GM12878 (cell line): ENCODE measurements around the gene ATXN1L. TPM values are rescaled to one million over a fixed set of nuclear protein-coding genes. Genes with fewer than 3 reads are reported as not detected.
A peak's percentile ranks its signal among the peaks of the same experiment; 100 is the strongest.

Experiments
- ATAC-seq: fragments of 200-7000 bp; cut with Tn5 transposase; 3 replicates; pipeline ENCODE4 v1.9.1; 2020; ENCODE audit warnings: mild to moderate bottlenecking, moderate library complexity
- BruUV-seq: library from RNA; stranded (reverse); fragments of 400-500 nt; replicated peaks from 2 replicates; lab custom pipeline; 2021; lab: Mats Ljungman, UMichigan
- CTCF ChIA-PET: fragments of 300-600 bp; sonication (Branson Sonifier 250); formaldehyde crosslinking; extraction: SDS; loops from one replicate; lab custom pipeline; 2021; ENCODE audit warnings: inconsistent platforms; lab: Yijun Ruan, JAX
- POLR2A ChIA-PET: fragments of 350-600 bp; formaldehyde crosslinking; extraction: SDS; loops from one replicate; lab custom pipeline; 2021; ENCODE audit warnings: inconsistent platforms; lab: Charles Lee
- RAD21 ChIA-PET: fragments of 300-600 bp; sonication (Branson Sonifier 250); formaldehyde crosslinking; loops from one replicate; lab custom pipeline; 2023; ENCODE audit warnings: antibody characterized with exemption; ENCODE audit not compliant: unreplicated experiment; lab: Charles Lee
- SMC1A ChIA-PET: fragments of 300-600 bp; sonication (Branson Sonifier 250); formaldehyde crosslinking; loops from one replicate; lab custom pipeline; 2023; ENCODE audit not compliant: unreplicated experiment, uncharacterized antibody; lab: Charles Lee
- DNase-seq: peaks from one replicate; pipeline ENCODE4 v3.0.0-alpha.2; 2011; ENCODE audit warnings: low read depth, low spot score
- FAIRE-seq: peaks from 3 replicates; lab custom pipeline; 2011; peaks lifted over from hg19 to GRCh38; lab: Jason Lieb, UNC
- H2AFZ ChIP-seq: 2 replicates; pipeline ENCODE4 v1.6.0; 2011; ENCODE audit warnings: low read depth, low read length, control low read depth; ENCODE audit not compliant: control insufficient read depth
- H3K27ac ChIP-seq: 2 replicates; pipeline ENCODE4 v1.5.1; 2011; ENCODE audit warnings: control low read depth; ENCODE audit not compliant: control insufficient read depth, insufficient read depth
- H3K27me3 ChIP-seq, 2 experiments: replicated peaks in 1 of 2; 2 replicates each; pipeline versions ENCODE4 v1.6.0 to v1.6.1; 2011; ENCODE audit warnings: low read length in 1 of 2; ENCODE audit not compliant: control insufficient read depth in 2 of 2, insufficient read depth in 2 of 2
- H3K36me3 ChIP-seq, 2 experiments: 2 replicates each; pipeline ENCODE4 v1.5.1; 2011; ENCODE audit warnings: low read length in 1 of 2; ENCODE audit not compliant: control insufficient read depth in 2 of 2, insufficient read depth in 2 of 2
- H3K4me1 ChIP-seq: 2 replicates; pipeline ENCODE4 v1.6.1; 2011; ENCODE audit warnings: mild to moderate bottlenecking, low read length, moderate library complexity, mixed read lengths; ENCODE audit not compliant: control insufficient read depth, insufficient read depth
- H3K4me2 ChIP-seq: 2 replicates; pipeline ENCODE4 v1.6.0; 2011; ENCODE audit warnings: control low read depth; ENCODE audit not compliant: control insufficient read depth, insufficient read depth
- H3K4me3 ChIP-seq: fragments of 200-600 bp; sonication (generic); 2 replicates; pipeline ENCODE4 v1.5.1; 2016
- H3K79me2 ChIP-seq: 2 replicates; pipeline ENCODE4 v1.6.0; 2011; ENCODE audit warnings: low read length; ENCODE audit not compliant: control insufficient read depth, insufficient read depth
- H3K9ac ChIP-seq: 2 replicates; pipeline ENCODE4 v1.8.0; 2011; ENCODE audit warnings: low read length, control low read depth, mixed read lengths; ENCODE audit not compliant: control insufficient read depth, insufficient read depth
- H3K9me3 ChIP-seq: replicated peaks from 3 replicates; pipeline ENCODE4 v1.5.1; 2011; ENCODE audit warnings: mild to moderate bottlenecking, low read length; ENCODE audit not compliant: control insufficient read depth, insufficient read depth
- H4K20me1 ChIP-seq: 2 replicates; pipeline ENCODE4 v1.6.0; 2011; ENCODE audit not compliant: control insufficient read depth, insufficient read depth
- CBFB ChIP-seq: IDR thresholded peaks from 2 replicates; pipeline ENCODE4 v1.6.1; 2016; ENCODE audit warnings: antibody characterized with exemption, low read depth
- CBX5 ChIP-seq: sonication (generic); IDR thresholded peaks from 2 replicates; pipeline ENCODE4 v1.6.1; 2016; ENCODE audit warnings: low read depth, moderate library complexity, mild to moderate bottlenecking, inconsistent platforms
- FOXM1 ChIP-seq: IDR thresholded peaks from 2 replicates; pipeline ENCODE4 v1.6.1; 2012; ENCODE audit warnings: low read depth, mild to moderate bottlenecking, inconsistent platforms, low read length, moderate library complexity
- GATAD2B ChIP-seq: fragments of 450-650 bp; conservative IDR thresholded peaks from 2 replicates; pipeline ENCODE4 v1.6.1; 2017; ENCODE audit warnings: low read depth, mild to moderate bottlenecking, moderate library complexity
- JUNB ChIP-seq: IDR thresholded peaks from 2 replicates; pipeline ENCODE4 v1.6.1; 2016; ENCODE audit warnings: antibody characterized with exemption, mild to moderate bottlenecking
- MLLT1 ChIP-seq: fragments of 450-650 bp; IDR thresholded peaks from 2 replicates; pipeline ENCODE4 v1.6.1; 2016; ENCODE audit warnings: mild to moderate bottlenecking
- MXI1 ChIP-seq: fragments of 150-350 bp; IDR thresholded peaks from 2 replicates; pipeline ENCODE4 v1.6.1; 2011; ENCODE audit warnings: low read depth, mild to moderate bottlenecking, inconsistent platforms, low read length, improper control_type of control experiment
- MYC ChIP-seq: IDR thresholded peaks from 2 replicates; pipeline ENCODE4 v1.6.1; 2011; ENCODE audit warnings: mild to moderate bottlenecking, low read length, moderate library complexity, inconsistent platforms; ENCODE audit not compliant: insufficient read depth, insufficient replicate concordance, insufficient read length, severe bottlenecking
- PML ChIP-seq: IDR thresholded peaks from 2 replicates; pipeline ENCODE4 v1.6.1; 2012; ENCODE audit warnings: low read length, inconsistent platforms
- SMARCA5 ChIP-seq: fragments of 450-650 bp; IDR thresholded peaks from 2 replicates; pipeline ENCODE4 v1.6.1; 2017; ENCODE audit warnings: mild to moderate bottlenecking
- SPI1 ChIP-seq: IDR thresholded peaks from 2 replicates; pipeline ENCODE4 v1.6.1; 2011; ENCODE audit warnings: low read depth, mild to moderate bottlenecking, low read length, moderate library complexity, borderline replicate concordance; ENCODE audit not compliant: insufficient read depth
- USF1 ChIP-seq: IDR thresholded peaks from 2 replicates; pipeline ENCODE4 v1.6.1; 2011; ENCODE audit warnings: borderline replicate concordance, low read depth, mild to moderate bottlenecking, moderate library complexity, mixed read lengths, low read length; ENCODE audit not compliant: insufficient read depth; ENCODE audit errors: extremely low read length
- USF2 ChIP-seq: IDR thresholded peaks from 2 replicates; pipeline ENCODE4 v1.6.1; 2011; ENCODE audit warnings: low read depth, low read length, improper control_type of control experiment, borderline replicate concordance
- ZBED1 ChIP-seq: IDR thresholded peaks from 2 replicates; pipeline ENCODE4 v1.6.1; 2016; ENCODE audit warnings: borderline replicate concordance
- ZBTB11 ChIP-seq: fragments of 450-650 bp; formaldehyde crosslinking; IDR thresholded peaks from 2 replicates; pipeline ENCODE4 v1.5.0; 2022; ENCODE audit warnings: mild to moderate bottlenecking, missing genetic modification characterization
- ZNF384 ChIP-seq: IDR thresholded peaks from 2 replicates; pipeline ENCODE4 v1.6.1; 2012; ENCODE audit warnings: low read depth, mild to moderate bottlenecking, low read length, improper control_type of control experiment, borderline replicate concordance
- WGBS: methylation state at CpG from one replicate; pipeline ENCODE4 v1.1.6; 2016; ENCODE audit warnings: low lambda C conversion rate; ENCODE audit not compliant: insufficient replicate concordance, insufficient coverage; ENCODE audit errors: missing lambda C conversion rate; 5-methylcytosine and 5-hydroxymethylcytosine counted together
- in situ Hi-C: fragments of 300-500 bp; cut with MboI; formaldehyde crosslinking; loops from 9 replicates; pipeline ENCODE4 v1.14.3; 2018; ENCODE audit warnings: mixed read lengths
- intact Hi-C: fragments of 100-400 bp; cut with micrococcal nuclease; formaldehyde crosslinking; loops from one replicate; pipeline ENCODE4 v1.14.2; 2022; ENCODE audit not compliant: unreplicated experiment
- polyA plus RNA-seq, 11 experiments: library from polyadenylated mRNA; depleted of rRNA in 4 of 11; unstranded in 6 of 11; stranded (reverse) in 5 of 11; fragments of >200 nt; fragmentation: Nextera tagmentation in 4 of 11; fragmentation: Illumina TruSeq in 1 of 11; extraction: Ambion mirVana in 4 of 11; extraction: Trizol in 1 of 11; gene quantifications; 1 replicate in 1 of 11; 2 replicates in 10 of 11; pipeline versions ENCODE4 v1.2.1 to v1.2.3, GENCODE V29; 2011 to 2016; ENCODE audit warnings: inconsistent platforms in 2 of 11, missing spikeins in 2 of 11, low read depth in 1 of 11
- total RNA-seq, 4 experiments: library from RNA; depleted of rRNA in 3 of 4; stranded (reverse); fragments of >200 nt in 3 of 4; fragmentation: Illumina TruSeq in 1 of 4; extraction: Trizol in 1 of 4; gene quantifications; 2 replicates each; pipeline versions ENCODE4 v1.2.1 to v1.2.3, GENCODE V29; 2013 to 2021

The ATXN1L gene
- total and polyA plus RNA-seq, 10 of the 15 experiments (the other 5 are each of a cell fraction or from before 2014, with no cell fraction given): 1.8 to 14.6 (median 9.2) TPM

GRCh38 chr16:71894229-71894920 is 48.6 kb downstream of the ATXN1L start:
- SMC1A ChIA-PET: interaction anchor here (0.6 to 2.1 kb wide), 9 partner anchors 9 to 242 kb away, joined by 3 to 15 read pairs (median 3); no protein-coding TSS in a partner anchor
- ATAC-seq (peak; percentile 28), FAIRE-seq (peak; percentile 64), DNase-seq (no peak)
- peak overlapping the region; percentile 56 for H3K4me2 ChIP-seq
- peak overlapping the region; percentile 98 for H3K27ac ChIP-seq
- WGBS: 2% methylated on average over 28 of the region's 31 CpGs
- H3K27me3 ChIP-seq: no peaks in the 10 kb centered on the region
- no peaks in the 10 kb centered on the region for H3K4me1 ChIP-seq
- H3K9ac ChIP-seq: peak overlapping the region; percentile 99
- BruUV-seq: TSS peak; percentile 89
- H3K36me3 ChIP-seq: no peaks in the 10 kb centered on the region
- POLR2A ChIA-PET: interaction anchor here (0.6 to 4.5 kb wide), 9 partner anchors 10 to 328 kb away, joined by 3 to 34 read pairs (median 3); partner anchors contain the start of gene ZNF821
- no peaks in the 10 kb centered on the region for H4K20me1 ChIP-seq
- intact Hi-C loops (loop anchor here (2.0 to 10.0 kb wide), 4 partner anchors 50 to 200 kb away; partner anchors contain the start of genes AP1G1, ATXN1L, DHX38 and TXNL4B), in situ Hi-C loops (no loop called here)
- H2AFZ ChIP-seq: peak overlapping the region; percentile 79
- no peaks in the 10 kb centered on the region for H3K9me3 ChIP-seq
- RAD21 ChIA-PET: interaction anchor here (0.7 to 3.1 kb wide), 13 partner anchors 8 to 224 kb away, joined by 3 to 14 read pairs (median 4); partner anchors contain the start of gene AP1G1
- CTCF ChIA-PET: interaction anchor here (0.6 to 5.4 kb wide), 11 partner anchors 12 to 275 kb away, joined by 3 to 38 read pairs (median 3); partner anchors contain the start of gene ZNF821
- peaks cover 46% of the 10 kb centered on the region for H3K79me2 ChIP-seq
- peak overlapping the region; percentile 91 for H3K4me3 ChIP-seq
- TF ChIP-seq USF1 (no peak), MYC (no peak), USF2 (no peak), SMARCA5 (no peak), ZBED1 (peak; percentile 34; the same call in 1 of the 2 replicates), MLLT1 (no peak), JUNB (no peak), PML (0 out of 2 replicates have a peak, but pooled peaks have one; percentile 26), CBX5 (no peak), SPI1 (0 out of 2 replicates have a peak, but pooled peaks have one; percentile 8), GATAD2B (no peak), ZNF384 (no peak; the same call in 1 of the 2 replicates), CBFB (no peak), ZBTB11 (CRISPR knock-in tag) (no peak), FOXM1 (no peak), MXI1 (peak; percentile 30; the same call in 1 of the 2 replicates)
